HCT116 (cell line): ENCODE measurements around the gene PACRG. TPM values are rescaled to one million over a fixed set of nuclear protein-coding genes. Genes with fewer than 3 reads are reported as not detected.

Source experiments
- ATAC-seq: fragments of 200-7000 bp; cut with Tn5 transposase; 2 replicates; pipeline ENCODE4 v1.9.1; 2020; ENCODE audit warnings: mild to moderate bottlenecking, moderate library complexity
- BruUV-seq: library from RNA; stranded (reverse); fragments of 400-500 nt; replicated peaks from 2 replicates; lab custom pipeline; 2021; lab: Mats Ljungman, UMichigan
- CTCF ChIA-PET: fragments of 300-600 bp; sonication (Branson Sonifier 250); formaldehyde crosslinking; loops from one replicate; lab custom pipeline; 2021; ENCODE audit warnings: antibody characterized with exemption; lab: Charles Lee
- POLR2A ChIA-PET: fragments of 300-600, 350-600 bp; sonication (Branson Sonifier 250); formaldehyde crosslinking; loops from one replicate; lab custom pipeline; 2021; ENCODE audit warnings: antibody characterized with exemption; lab: Charles Lee
- RAD21 ChIA-PET, 2 experiments: fragments of 300-600 bp; sonication (Branson Sonifier 250); formaldehyde crosslinking; loops; one replicate each; lab custom pipeline; 2023; ENCODE audit warnings: low total read pairs in 2 of 2; ENCODE audit not compliant: uncharacterized antibody in 2 of 2, unreplicated experiment in 2 of 2, low non-redundant PET in 1 of 2; lab: Charles Lee
- DNase-seq: peaks from one replicate; pipeline ENCODE4 v3.0.0-alpha.2; 2010; ENCODE audit warnings: low read depth, low spot score
- H2AFZ ChIP-seq: fragments of 200-600 bp; shearing (Covaris generic), sonication (generic); 2 replicates; pipeline ENCODE4 v1.6.1; 2017; ENCODE audit warnings: low read depth, mixed run types, mixed read lengths, antibody characterized with exemption, low read length; ENCODE audit not compliant: poor library complexity, severe bottlenecking
- H3K27ac ChIP-seq: 2 replicates; pipeline ENCODE4 v1.5.1; 2012; ENCODE audit warnings: low read depth, low read length
- H3K27me3 ChIP-seq: fragments of 200-600 bp; sonication (generic); 2 replicates; pipeline ENCODE4 v1.6.1; 2016; ENCODE audit warnings: mixed run types, low read length, mixed read lengths; ENCODE audit not compliant: insufficient read depth
- H3K36me3 ChIP-seq, 2 experiments: fragments of 200-500 bp in 1 of 2; fragments of 200-600 bp in 1 of 2; sonication (Bioruptor generic) in 1 of 2; sonication (generic) in 1 of 2; 2 replicates each; pipeline versions ENCODE4 v1.5.1 to v1.6.1; 2014 to 2016; ENCODE audit warnings: low read length in 2 of 2, inconsistent platforms in 1 of 2, mixed read lengths in 1 of 2, mixed run types in 1 of 2; ENCODE audit not compliant: insufficient read depth in 2 of 2, control insufficient read depth in 1 of 2
- H3K4me1 ChIP-seq, 2 experiments: fragments of 200-600 bp in 1 of 2; sonication (generic) in 1 of 2; 2 replicates each; pipeline versions ENCODE4 v1.5.1 to v1.6.1; 2012 to 2017; ENCODE audit warnings: low read length in 2 of 2, inconsistent platforms in 1 of 2, mild to moderate bottlenecking in 1 of 2, mixed read lengths in 1 of 2, mixed run types in 1 of 2, moderate library complexity in 1 of 2; ENCODE audit not compliant: insufficient read depth in 2 of 2, control insufficient read depth in 1 of 2
- H3K4me2 ChIP-seq: fragments of 200-600 bp; sonication (generic); 2 replicates; pipeline ENCODE4 v1.6.1; 2017; ENCODE audit warnings: mixed run types, low read length, mixed read lengths
- H3K4me3 ChIP-seq, 2 experiments: fragments of 200-600 bp in 1 of 2; sonication (generic) in 1 of 2; replicated peaks in 1 of 2; 2 replicates each; pipeline ENCODE4 v1.5.1; 2011 to 2016; ENCODE audit warnings: low read length in 2 of 2, control low read depth in 1 of 2, low read depth in 1 of 2, mild to moderate bottlenecking in 1 of 2, mixed read lengths in 1 of 2, mixed run types in 1 of 2
- H3K79me2 ChIP-seq: fragments of 200-600 bp; sonication (generic); 2 replicates; pipeline ENCODE4 v1.6.1; 2017; ENCODE audit warnings: mild to moderate bottlenecking, mixed run types, low read length, moderate library complexity, mixed read lengths; ENCODE audit not compliant: insufficient read depth
- H3K9ac ChIP-seq: fragments of 200-600 bp; sonication (generic); 2 replicates; pipeline ENCODE4 v1.6.1; 2016; ENCODE audit warnings: low read length, mixed read lengths
- H3K9me2 ChIP-seq: fragments of 200-600 bp; sonication (generic), shearing (Covaris generic); 2 replicates; pipeline ENCODE4 v1.6.1; 2017; ENCODE audit warnings: mixed run types, mild to moderate bottlenecking, moderate library complexity; ENCODE audit not compliant: insufficient read depth
- H3K9me3 ChIP-seq, 2 experiments: fragments of 200-500 bp in 1 of 2; fragments of 200-600 bp in 1 of 2; sonication (Bioruptor generic) in 1 of 2; sonication (generic) in 1 of 2; 2 replicates each; pipeline ENCODE4 v1.6.1; 2014 to 2017; ENCODE audit warnings: low read length in 2 of 2, mixed read lengths in 2 of 2, inconsistent platforms in 1 of 2, low read depth in 1 of 2, mild to moderate bottlenecking in 1 of 2, mixed run types in 1 of 2, moderate library complexity in 1 of 2; ENCODE audit not compliant: control insufficient read depth in 1 of 2, insufficient read depth in 1 of 2
- H4K20me1 ChIP-seq: fragments of 200-600 bp; sonication (generic), shearing (Covaris generic); 2 replicates; pipeline ENCODE4 v1.6.1; 2017; ENCODE audit warnings: mixed run types, mild to moderate bottlenecking, moderate library complexity; ENCODE audit not compliant: insufficient read depth
- CBX3 ChIP-seq: IDR thresholded peaks from 2 replicates; pipeline ENCODE4 v1.6.1; 2012; ENCODE audit warnings: low read depth
- EGR1 ChIP-seq: IDR thresholded peaks from 2 replicates; pipeline ENCODE4 v1.6.1; 2012; ENCODE audit warnings: low read depth
- ELF1 ChIP-seq: IDR thresholded peaks from 2 replicates; pipeline ENCODE4 v1.6.1; 2012; ENCODE audit warnings: low read depth, borderline replicate concordance
- EZH2 ChIP-seq: fragments of 200-600 bp; sonication (generic); IDR thresholded peaks from 2 replicates; pipeline ENCODE4 v1.6.1; 2017; ENCODE audit warnings: antibody characterized with exemption, mixed run types
- EZH2phosphoT487 ChIP-seq: fragments of 200-600 bp; IDR thresholded peaks from 2 replicates; pipeline ENCODE4 v1.6.1; 2018; ENCODE audit warnings: antibody characterized with exemption, borderline replicate concordance
- JUND ChIP-seq: IDR thresholded peaks from 2 replicates; pipeline ENCODE4 v1.6.1; 2012
- POLR2AphosphoS5 ChIP-seq: IDR thresholded peaks from 2 replicates; pipeline ENCODE4 v1.6.1; 2011; ENCODE audit warnings: mild to moderate bottlenecking, low read depth, low read length, moderate library complexity
- SIN3A ChIP-seq: IDR thresholded peaks from 2 replicates; pipeline ENCODE4 v1.6.1; 2012; ENCODE audit warnings: low read depth
- SP1 ChIP-seq: IDR thresholded peaks from 2 replicates; pipeline ENCODE4 v1.6.1; 2012; ENCODE audit warnings: low read depth
- SRF ChIP-seq: IDR thresholded peaks from 2 replicates; pipeline ENCODE4 v1.6.1; 2012; ENCODE audit warnings: low read depth
- TCF7L2 ChIP-seq: IDR thresholded peaks from 2 replicates; pipeline ENCODE4 v1.7.0; 2011; ENCODE audit warnings: borderline replicate concordance, inconsistent platforms; ENCODE audit not compliant: insufficient read depth, insufficient read length; ENCODE audit errors: extremely low read depth
- YY1 ChIP-seq: IDR thresholded peaks from 2 replicates; pipeline ENCODE4 v1.6.1; 2011; ENCODE audit warnings: low read length, low read depth, moderate library complexity, mild to moderate bottlenecking; ENCODE audit not compliant: insufficient replicate concordance; ENCODE audit errors: extremely low read depth
- ZFX ChIP-seq: fragments of 450-650 bp; IDR thresholded peaks from 2 replicates; pipeline ENCODE4 v1.6.1; 2017
- ZNF274 ChIP-seq: fragments of 200-500 bp; sonication (Bioruptor generic); IDR thresholded peaks from 2 replicates; pipeline ENCODE4 v1.6.1; 2014; ENCODE audit warnings: mild to moderate bottlenecking, low read depth, low read length, inconsistent platforms
- intact Hi-C: fragments of 100-400 bp; cut with micrococcal nuclease; formaldehyde crosslinking; loops from 2 replicates; pipeline ENCODE4 v1.10.0; 2022
- total RNA-seq: library from RNA; stranded (reverse); gene quantifications from one replicate; pipeline ENCODE4 v1.2.1, GENCODE V29; 2021; ENCODE audit not compliant: unreplicated experiment
- TF ChIP-seq, protein P1 (sequence below), 3 experiments: fragments of 200-600 bp in 1 of 3; sonication (generic) in 1 of 3; IDR thresholded peaks in 2 of 3; conservative IDR thresholded peaks in 1 of 3; 2 replicates each; pipeline ENCODE4 v1.5.1; 2012 to 2017; ENCODE audit warnings: low read depth in 2 of 3, low read length in 2 of 3, antibody characterized with exemption in 1 of 3, borderline replicate concordance in 1 of 3, control low read depth in 1 of 3, mild to moderate bottlenecking in 1 of 3, mixed read lengths in 1 of 3, mixed run types in 1 of 3, moderate library complexity in 1 of 3; ENCODE audit not compliant: insufficient read depth in 1 of 3
- TF ChIP-seq, protein P2 (sequence below): IDR thresholded peaks from 2 replicates; pipeline ENCODE4 v1.6.1; 2012
- TF ChIP-seq, protein P3 (sequence below): IDR thresholded peaks from 2 replicates; pipeline ENCODE4 v1.6.1; 2011; ENCODE audit warnings: mild to moderate bottlenecking, low read length, moderate library complexity; ENCODE audit not compliant: insufficient replicate concordance; ENCODE audit errors: extremely low read depth

PACRG gene
- total RNA-seq, 1 experiment from 2014 or later: 0.71 TPM

DNA sequence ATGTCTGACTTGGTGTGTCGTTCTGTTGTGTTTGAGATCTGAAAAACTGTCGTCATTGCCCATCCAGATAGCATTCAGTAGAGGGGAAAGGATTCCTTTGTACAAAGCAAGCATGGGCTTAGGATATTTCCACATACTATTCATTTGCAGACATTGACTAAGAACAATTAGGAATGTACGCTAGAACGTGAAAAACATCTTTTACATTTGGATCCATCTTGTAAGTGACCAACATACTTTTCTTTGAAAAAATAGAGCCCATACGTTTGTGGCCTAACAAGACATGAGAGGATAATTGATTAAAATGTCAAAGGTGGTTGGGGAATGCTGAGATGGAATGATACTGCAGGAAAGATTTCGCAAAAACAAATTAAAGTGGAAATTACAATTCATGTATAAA lies 461.0 kb downstream of the PACRG start (continued):
- TF ChIP-seq, protein P1, sequence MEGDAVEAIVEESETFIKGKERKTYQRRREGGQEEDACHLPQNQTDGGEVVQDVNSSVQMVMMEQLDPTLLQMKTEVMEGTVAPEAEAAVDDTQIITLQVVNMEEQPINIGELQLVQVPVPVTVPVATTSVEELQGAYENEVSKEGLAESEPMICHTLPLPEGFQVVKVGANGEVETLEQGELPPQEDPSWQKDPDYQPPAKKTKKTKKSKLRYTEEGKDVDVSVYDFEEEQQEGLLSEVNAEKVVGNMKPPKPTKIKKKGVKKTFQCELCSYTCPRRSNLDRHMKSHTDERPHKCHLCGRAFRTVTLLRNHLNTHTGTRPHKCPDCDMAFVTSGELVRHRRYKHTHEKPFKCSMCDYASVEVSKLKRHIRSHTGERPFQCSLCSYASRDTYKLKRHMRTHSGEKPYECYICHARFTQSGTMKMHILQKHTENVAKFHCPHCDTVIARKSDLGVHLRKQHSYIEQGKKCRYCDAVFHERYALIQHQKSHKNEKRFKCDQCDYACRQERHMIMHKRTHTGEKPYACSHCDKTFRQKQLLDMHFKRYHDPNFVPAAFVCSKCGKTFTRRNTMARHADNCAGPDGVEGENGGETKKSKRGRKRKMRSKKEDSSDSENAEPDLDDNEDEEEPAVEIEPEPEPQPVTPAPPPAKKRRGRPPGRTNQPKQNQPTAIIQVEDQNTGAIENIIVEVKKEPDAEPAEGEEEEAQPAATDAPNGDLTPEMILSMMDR (IDR thresholded peaks at IDR 0.05 in 2 of 3, conservative IDR thresholded peaks at IDR 0.05 in 1 of 3; ENCODE audit: borderline replicate concordance in 1 of 3, insufficient read depth in 1 of 3, low read depth in 2 of 3, low read length in 2 of 3): no peak
- no peak for TF ChIP-seq YY1
- TF ChIP-seq ZNF274: no peak
- no peak for TF ChIP-seq TCF7L2

DNA sequence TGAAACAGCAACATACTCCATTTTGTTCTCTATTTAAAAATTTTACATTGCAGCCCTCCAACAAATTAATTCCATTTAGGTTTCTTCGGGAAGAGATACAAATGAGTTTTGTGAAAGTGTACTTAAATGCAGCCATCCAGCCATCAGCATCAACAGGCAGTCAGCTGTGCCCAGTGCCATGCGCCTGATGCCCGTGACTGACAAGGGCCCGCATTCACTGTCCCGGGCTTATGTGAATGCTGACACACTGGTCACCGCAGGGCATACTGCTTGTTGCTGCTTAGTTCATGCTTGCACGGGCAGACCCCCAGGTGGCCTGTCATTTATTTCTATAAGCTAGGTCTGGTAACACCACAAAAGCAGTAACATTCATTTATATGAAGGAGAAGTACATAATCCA lies 461.8 kb downstream of the PACRG start:
- intact Hi-C loops: loop anchor here (10.0 kb wide), 1 partner anchor 365 kb away; no protein-coding TSS in a partner anchor
- ATAC-seq: no peak
- Histone ChIP-seq H3K27ac (no peak overlapping the region), H3K9me3 (no peaks in the 10 kb centered on the region; a peak in 1 of 4 replicates), H3K27me3 (no peaks in the 10 kb centered on the region), H4K20me1 (no peaks in the 10 kb centered on the region), H3K4me1 (no peaks in the 10 kb centered on the region), H3K79me2 (no peaks in the 10 kb centered on the region), H3K9ac (no peak overlapping the region), H3K36me3 (no peaks in the 10 kb centered on the region), H3K4me2 (no peak overlapping the region), H3K4me3 (no peak overlapping the region), H3K9me2 (no peaks in the 10 kb centered on the region), H2AFZ (no peak overlapping the region)
- no TSS peak for BruUV-seq
- DNase-seq: no peak
- ChIA-PET CTCF (no interaction called here), POLR2A (no interaction called here), RAD21 (no interaction called here)
- TF ChIP-seq, protein P2, sequence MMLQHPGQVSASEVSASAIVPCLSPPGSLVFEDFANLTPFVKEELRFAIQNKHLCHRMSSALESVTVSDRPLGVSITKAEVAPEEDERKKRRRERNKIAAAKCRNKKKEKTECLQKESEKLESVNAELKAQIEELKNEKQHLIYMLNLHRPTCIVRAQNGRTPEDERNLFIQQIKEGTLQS: no peak
- no peak for TF ChIP-seq POLR2AphosphoS5
- TF ChIP-seq TCF7L2: no peak
- TF ChIP-seq SP1: no peak
- TF ChIP-seq, protein P1 (IDR thresholded peaks at IDR 0.05 in 2 of 3, conservative IDR thresholded peaks at IDR 0.05 in 1 of 3; ENCODE audit: borderline replicate concordance in 1 of 3, insufficient read depth in 1 of 3, low read depth in 2 of 3, low read length in 2 of 3): no peak
- TF ChIP-seq ZFX: no peak
- no peak for TF ChIP-seq EZH2phosphoT487
- no peak for TF ChIP-seq ELF1
- no peak for TF ChIP-seq SIN3A
- TF ChIP-seq SRF: no peak
- no peak for TF ChIP-seq EGR1
- TF ChIP-seq EZH2: no peak
- no peak for TF ChIP-seq JUND
- TF ChIP-seq, protein P3, sequence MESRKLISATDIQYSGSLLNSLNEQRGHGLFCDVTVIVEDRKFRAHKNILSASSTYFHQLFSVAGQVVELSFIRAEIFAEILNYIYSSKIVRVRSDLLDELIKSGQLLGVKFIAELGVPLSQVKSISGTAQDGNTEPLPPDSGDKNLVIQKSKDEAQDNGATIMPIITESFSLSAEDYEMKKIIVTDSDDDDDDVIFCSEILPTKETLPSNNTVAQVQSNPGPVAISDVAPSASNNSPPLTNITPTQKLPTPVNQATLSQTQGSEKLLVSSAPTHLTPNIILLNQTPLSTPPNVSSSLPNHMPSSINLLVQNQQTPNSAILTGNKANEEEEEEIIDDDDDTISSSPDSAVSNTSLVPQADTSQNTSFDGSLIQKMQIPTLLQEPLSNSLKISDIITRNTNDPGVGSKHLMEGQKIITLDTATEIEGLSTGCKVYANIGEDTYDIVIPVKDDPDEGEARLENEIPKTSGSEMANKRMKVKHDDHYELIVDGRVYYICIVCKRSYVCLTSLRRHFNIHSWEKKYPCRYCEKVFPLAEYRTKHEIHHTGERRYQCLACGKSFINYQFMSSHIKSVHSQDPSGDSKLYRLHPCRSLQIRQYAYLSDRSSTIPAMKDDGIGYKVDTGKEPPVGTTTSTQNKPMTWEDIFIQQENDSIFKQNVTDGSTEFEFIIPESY: no peak
- no peak for TF ChIP-seq CBX3
